ENCODE measurements around the gene TMEM260.
"Not testable (repeated sequence)": the region's sequence is repeated elsewhere in the genome, so short reads cannot be mapped to it uniquely, and the experiment has no call there.

Gene TMEM260

DNA sequence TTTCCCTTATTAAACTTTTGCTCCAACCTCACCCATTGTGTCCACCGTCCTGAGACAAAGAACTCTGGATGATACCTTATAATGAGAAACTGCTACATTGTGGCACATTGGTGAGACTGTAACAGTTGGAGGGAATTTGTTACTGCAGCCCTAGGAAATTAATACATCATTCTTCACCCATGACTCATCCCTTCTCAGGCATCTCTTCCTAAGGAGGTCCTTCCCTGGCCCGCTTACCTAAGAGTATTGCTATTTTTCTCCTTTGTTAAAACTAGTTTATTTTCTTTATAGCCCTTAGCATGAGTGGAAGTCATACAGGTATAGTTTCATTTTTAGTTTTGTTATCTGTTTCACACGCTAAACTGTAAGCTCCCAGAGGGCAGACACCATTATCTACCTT, 87.1 kb downstream of the TMEM260 start:
- H3K4me1 Mint-ChIP-seq (ENCODE audit: low read depth), result no peaks in the 10 kb centered on the region
- H3K27me3 Mint-ChIP-seq, result no peaks in the 10 kb centered on the region
- intact Hi-C loops (cut with micrococcal nuclease), result no loop called here
- no peak overlapping the region for H3K27ac Mint-ChIP-seq
- H3K9me3 Mint-ChIP-seq, result peaks cover 22% of the 10 kb centered on the region
- no peaks in the 10 kb centered on the region for H3K36me3 Mint-ChIP-seq (ENCODE audit: low read depth)
- H3K4me3 Mint-ChIP-seq, result no peak overlapping the region

DNA sequence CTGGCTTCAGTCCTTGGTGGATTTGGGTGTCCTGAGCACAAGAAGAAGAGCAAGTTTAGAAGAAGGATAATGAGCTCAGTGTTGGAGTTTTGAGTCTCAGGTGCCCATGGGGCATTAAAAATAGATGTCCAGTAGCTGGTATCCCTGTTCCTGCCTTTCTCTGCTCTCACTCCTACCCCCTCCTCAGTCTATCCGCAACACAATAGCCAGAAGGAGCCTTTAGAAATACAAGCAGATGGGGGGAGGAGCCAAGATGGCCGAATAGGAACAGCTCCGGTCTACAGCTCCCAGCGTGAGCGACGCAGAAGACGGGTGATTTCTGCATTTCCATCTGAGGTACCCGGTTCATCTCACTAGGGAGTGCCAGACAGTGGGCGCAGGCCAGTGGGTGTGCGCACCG, 87.7 kb downstream of the TMEM260 start:
- H3K4me3 Mint-ChIP-seq; H3K27me3 Mint-ChIP-seq; H3K36me3 Mint-ChIP-seq (ENCODE audit: low read depth); H3K27ac Mint-ChIP-seq; H3K4me1 Mint-ChIP-seq (ENCODE audit: low read depth); intact Hi-C loops (cut with micrococcal nuclease): not testable (repeated sequence)
- H3K9me3 Mint-ChIP-seq, result peaks cover 22% of the 10 kb centered on the region

DNA sequence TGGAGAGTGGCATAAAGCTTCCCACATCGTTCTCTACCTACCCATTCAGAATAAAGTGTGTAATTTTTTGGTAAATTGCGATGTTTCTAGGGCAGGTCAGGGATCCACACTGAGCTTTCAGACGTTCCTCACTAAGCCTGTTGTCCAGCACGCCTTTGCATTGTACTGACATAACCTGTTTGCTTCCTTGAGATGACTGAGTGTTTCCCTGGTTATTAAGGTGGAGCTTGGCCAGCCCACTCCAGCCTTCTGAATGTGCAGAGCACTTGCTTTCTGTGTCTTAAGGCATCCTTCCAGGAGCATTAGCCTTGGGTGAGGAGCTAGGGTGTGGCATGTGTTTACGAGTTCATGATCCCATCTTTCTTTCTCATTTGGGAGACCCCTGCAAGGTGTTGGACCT, 96.4 kb downstream of the TMEM260 start:
- Mint-ChIP-seq H3K9me3 (no peaks in the 10 kb centered on the region), H3K36me3 (ENCODE audit: low read depth) (no peaks in the 10 kb centered on the region), H3K27ac (no peak overlapping the region), H3K4me3 (no peak overlapping the region), H3K4me1 (ENCODE audit: low read depth) (no peaks in the 10 kb centered on the region), H3K27me3 (no peaks in the 10 kb centered on the region)
- intact Hi-C loops (cut with micrococcal nuclease), result no loop called here

DNA sequence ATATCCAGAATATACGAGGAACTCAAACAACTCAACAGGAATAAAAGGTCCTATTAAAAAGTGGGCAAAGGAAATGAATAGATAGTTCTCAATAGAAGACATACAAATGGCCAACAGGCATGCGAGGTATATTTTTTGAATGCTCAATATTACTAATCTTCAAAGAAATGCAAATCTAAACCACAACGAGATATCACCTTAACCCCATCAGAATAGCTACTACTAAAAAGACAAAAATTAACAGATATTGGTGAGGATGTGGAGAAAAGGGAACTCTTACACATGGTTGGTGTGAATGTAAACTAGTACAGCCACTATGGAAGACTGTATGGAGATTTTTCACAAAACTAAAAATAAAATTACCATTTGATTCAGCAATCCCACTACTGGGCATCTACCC, 99.2 kb downstream of the TMEM260 start:
- intact Hi-C loops (cut with micrococcal nuclease), result no loop called here
- H3K27ac Mint-ChIP-seq, result no peak overlapping the region
- no peaks in the 10 kb centered on the region for H3K9me3 Mint-ChIP-seq
- H3K27me3 Mint-ChIP-seq, result no peaks in the 10 kb centered on the region
- no peaks in the 10 kb centered on the region for H3K4me1 Mint-ChIP-seq (ENCODE audit: low read depth)
- H3K36me3 Mint-ChIP-seq (ENCODE audit: low read depth), result no peaks in the 10 kb centered on the region
- no peak overlapping the region for H3K4me3 Mint-ChIP-seq

DNA sequence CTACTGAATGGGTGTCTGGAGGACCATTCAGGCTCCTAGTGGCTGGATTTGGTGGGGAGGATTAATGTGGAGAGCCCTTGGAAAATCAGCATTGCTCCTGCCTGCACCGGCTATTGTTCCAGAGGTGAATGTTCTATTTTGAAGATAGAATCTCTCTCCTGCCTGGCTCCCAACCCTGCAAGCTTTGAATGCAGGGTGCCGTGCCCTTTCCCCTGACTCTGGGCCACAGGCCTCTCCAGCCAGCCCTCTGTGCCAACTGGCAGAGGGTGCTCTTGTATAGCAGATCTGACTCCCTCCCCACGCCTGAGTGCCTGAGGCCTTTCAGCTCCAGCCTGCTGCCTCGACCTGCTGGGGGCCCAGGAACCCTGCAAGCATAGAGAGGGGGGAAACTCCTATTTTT, 106.8 kb downstream of the TMEM260 start:
- intact Hi-C loops (cut with micrococcal nuclease), result no loop called here
- H3K4me1 Mint-ChIP-seq (ENCODE audit: low read depth), result no peaks in the 10 kb centered on the region
- no peaks in the 10 kb centered on the region for H3K9me3 Mint-ChIP-seq
- no peaks in the 10 kb centered on the region for H3K27me3 Mint-ChIP-seq
- no peaks in the 10 kb centered on the region for H3K36me3 Mint-ChIP-seq (ENCODE audit: low read depth)
- no peak overlapping the region for H3K27ac Mint-ChIP-seq
- no peak overlapping the region for H3K4me3 Mint-ChIP-seq

DNA sequence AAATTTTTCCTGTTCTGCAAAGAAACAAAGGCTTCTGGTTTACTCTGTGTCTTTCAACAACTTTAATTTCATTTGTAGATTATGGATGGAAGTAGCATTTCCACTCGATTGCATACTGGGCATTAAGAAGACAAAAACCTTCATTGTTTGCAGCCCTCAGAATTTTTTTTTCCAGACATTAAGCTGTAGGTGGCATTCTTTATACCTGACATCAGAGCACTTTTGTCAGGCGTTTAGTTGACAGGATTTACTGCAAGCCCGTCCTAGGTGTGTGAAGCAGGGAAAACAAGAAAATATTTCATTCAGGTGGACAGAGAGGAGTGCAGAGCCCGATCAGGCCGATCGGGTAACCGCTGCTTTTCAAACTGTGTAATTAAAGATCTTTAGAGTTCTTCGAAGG, 107.5 kb downstream of the TMEM260 start:
- Mint-ChIP-seq H3K36me3 (ENCODE audit: low read depth) (no peaks in the 10 kb centered on the region), H3K4me3 (no peak overlapping the region), H3K27me3 (no peaks in the 10 kb centered on the region), H3K4me1 (ENCODE audit: low read depth) (no peaks in the 10 kb centered on the region), H3K9me3 (no peaks in the 10 kb centered on the region), H3K27ac (no peak overlapping the region)
- intact Hi-C loops (cut with micrococcal nuclease), result no loop called here

DNA sequence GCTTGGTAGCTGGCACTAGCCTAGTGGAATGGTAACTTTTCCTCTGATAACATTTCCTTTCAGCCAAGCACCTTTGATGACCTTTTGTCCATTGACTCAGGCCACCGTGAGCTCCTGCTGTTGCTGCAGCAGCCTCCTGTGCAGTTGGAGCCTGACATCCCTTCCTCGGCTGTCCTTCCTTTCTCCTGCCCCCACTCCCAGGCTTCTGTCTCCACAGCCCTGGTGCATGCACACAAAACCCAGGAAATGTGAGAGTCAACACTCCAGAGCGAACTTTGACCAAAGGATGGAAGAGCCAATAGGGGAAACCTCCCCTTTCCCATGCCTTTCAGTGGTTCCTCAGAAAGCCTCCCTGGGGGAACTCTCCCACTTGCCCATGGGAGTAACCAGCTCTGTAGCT, 115.0 kb downstream of the TMEM260 start:
- Mint-ChIP-seq H3K27ac (no peak overlapping the region), H3K4me3 (no peak overlapping the region), H3K36me3 (ENCODE audit: low read depth) (no peaks in the 10 kb centered on the region), H3K4me1 (ENCODE audit: low read depth) (no peaks in the 10 kb centered on the region), H3K9me3 (no peaks in the 10 kb centered on the region), H3K27me3 (peaks cover 5% of the 10 kb centered on the region)
- intact Hi-C loops (cut with micrococcal nuclease), result no loop called here

DNA sequence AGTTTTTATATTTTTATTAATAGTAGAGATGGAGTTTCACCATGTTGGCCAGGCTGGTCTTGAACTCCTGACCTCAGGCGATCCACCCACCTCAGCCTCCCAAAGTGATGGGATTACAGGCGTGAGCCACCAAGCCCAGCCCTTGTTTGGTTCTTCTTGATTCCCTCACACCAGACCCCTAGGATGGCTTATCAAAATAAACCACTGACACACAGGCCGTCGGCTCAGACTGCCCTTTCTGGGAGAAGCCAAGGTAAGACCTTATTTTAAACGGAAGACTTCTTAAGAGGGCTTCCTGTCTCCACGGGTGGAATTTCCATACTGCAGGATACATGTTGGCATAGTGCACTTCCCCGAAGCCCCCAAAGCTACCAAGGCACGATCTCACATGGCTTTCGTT, 115.6 kb downstream of the TMEM260 start:
- H3K27ac Mint-ChIP-seq; H3K9me3 Mint-ChIP-seq; H3K4me3 Mint-ChIP-seq; intact Hi-C loops (cut with micrococcal nuclease); H3K36me3 Mint-ChIP-seq (ENCODE audit: low read depth); H3K4me1 Mint-ChIP-seq (ENCODE audit: low read depth); H3K27me3 Mint-ChIP-seq: not testable (repeated sequence)

Data from dendritic cell treated with granulocyte-macrophage colony-stimulating factor and Interleukin-4, amounts not matched to agents 40 ng/mL and 50 ng/mL, for 4 days (primary cell).